Effector CD4-positive, alpha-beta T cell (primary cell): Measurements from ENCODE around the gene NTM.
"Not testable (repeated sequence)": the region's sequence is repeated elsewhere in the genome, so short reads cannot be mapped to it uniquely, and the experiment has no call there.

Experiments
- DNase-seq: peaks from one replicate; pipeline ENCODE4 v3.0.0-alpha.2; 2020

NTM gene

GRCh38 chr11:131674051-131674755 lies 303.8 kb downstream of the NTM start:
- no peak for DNase-seq

GRCh38 chr11:131675121-131675888 lies 304.9 kb downstream of the NTM start:
- DNase-seq, result no peak

- no peak for DNase-seq
These were observed 307.5 kb downstream of the NTM start for GRCh38 chr11:131677828-131678470.

- DNase-seq, result no peak
These were observed 308.4 kb downstream of the NTM start for GRCh38 chr11:131678658-131679340.

DNA sequence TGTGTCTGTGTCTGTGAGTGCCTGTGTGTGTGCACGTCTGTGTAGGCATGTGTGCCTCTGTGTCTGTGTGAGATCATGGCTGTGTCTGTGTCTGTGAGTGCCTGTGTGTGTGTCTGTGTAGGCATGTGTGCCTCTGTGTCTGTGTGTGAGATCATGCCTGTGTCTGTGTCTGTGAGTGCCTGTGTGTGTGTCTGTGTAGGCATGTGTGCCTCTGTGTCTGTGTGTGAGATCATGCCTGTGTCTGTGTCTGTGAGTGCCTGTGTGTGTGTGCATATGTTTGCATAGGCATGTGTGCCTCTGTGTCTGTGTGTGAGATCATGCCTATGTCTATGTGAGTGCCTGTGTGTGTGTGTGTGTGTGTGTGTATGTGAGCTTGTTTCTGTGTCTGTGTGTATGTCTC lies 310.0 kb downstream of the NTM start:
- not testable (repeated sequence) for DNase-seq

- no peak for DNase-seq
These were observed 311.5 kb downstream of the NTM start for GRCh38 chr11:131681920-131682319.

- DNase-seq, result no peak
These were observed 312.1 kb downstream of the NTM start for GRCh38 chr11:131682373-131683015.

DNA sequence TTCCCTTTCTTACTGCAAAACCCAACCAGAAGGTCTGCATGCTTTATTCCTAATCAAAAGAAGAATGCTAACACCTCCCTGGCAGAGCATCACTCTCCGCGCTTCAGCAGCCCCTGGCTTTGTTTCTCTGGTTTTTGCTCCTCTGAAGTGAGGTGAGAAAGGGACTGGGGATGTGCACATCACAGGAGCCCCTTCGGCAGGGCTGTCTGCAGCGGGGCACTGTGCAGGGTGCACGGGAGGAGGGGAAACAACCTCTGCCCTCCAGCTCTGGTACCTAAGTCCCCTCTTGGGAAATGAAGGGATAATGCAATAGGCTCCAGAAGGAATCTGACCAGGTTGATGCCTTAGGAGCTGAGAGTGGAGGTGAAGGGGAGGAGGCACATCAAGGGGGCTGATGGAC lies 312.7 kb downstream of the NTM start:
- no peak for DNase-seq

DNA sequence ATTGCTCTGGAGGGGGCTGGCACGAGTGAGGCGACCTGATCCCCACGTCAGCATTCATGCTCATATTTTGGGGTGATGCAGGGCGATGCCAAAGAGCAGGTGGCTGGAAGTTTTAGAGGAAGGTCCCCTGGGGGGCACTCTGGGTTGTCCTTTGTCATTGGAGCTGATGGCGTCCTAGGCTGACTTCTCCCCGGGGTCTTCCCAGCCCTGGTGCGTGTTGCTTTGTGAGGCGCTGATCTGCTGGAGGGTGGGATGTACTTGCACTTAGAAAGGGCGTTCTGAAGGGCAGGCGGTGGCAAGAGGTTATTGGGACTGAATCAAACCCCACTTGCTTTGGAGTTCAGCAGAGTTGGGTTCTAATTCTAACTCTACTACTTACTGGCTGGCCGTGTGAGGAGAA lies 313.3 kb downstream of the NTM start:
- no peak for DNase-seq

GRCh38 chr11:131684111-131685060 lies 314.0 kb downstream of the NTM start:
- DNase-seq, result no peak

DNA sequence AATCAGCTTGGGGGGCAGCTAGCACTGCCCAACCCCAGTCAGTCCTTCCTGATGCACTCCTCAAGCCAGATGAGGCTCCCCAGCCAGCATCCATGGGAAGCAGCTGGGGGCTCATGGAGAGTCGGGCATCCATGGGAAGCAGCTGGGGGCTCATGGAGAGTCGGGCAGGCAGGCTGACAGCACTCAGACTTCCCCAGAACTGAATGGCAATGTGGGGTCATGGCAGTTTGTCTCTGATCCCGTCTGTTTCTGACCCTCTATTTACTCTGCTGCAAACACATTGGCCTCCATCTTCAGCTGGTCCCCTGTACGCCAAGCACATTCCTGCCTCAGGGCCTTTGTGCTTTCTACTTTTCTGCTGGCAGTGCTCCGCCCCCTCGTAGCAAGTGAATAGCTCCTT lies 314.8 kb downstream of the NTM start:
- no peak for DNase-seq

DNA sequence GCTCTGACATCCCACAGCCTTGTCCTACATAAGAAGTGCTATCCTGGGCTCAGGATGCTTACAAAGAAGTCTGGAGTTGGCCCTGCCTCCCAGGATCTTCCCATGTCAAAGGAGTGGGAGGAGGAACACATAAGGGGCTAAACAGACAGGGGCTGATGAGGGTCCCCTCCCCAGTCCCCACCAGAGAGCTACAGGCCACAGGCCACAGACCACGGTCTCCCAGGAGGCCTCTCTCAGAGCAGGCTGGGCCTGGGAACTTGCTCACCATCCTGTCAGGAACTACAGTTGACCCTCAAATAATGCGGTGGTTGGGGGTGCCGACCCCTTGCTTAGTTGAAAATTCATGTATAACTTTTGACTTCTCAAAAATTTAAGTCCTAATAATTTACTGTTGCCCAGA lies 315.5 kb downstream of the NTM start:
- DNase-seq, result no peak

- no peak for DNase-seq
These were observed 316.4 kb downstream of the NTM start for GRCh38 chr11:131686836-131687235.

GRCh38 chr11:131687291-131688047 lies 317.1 kb downstream of the NTM start:
- DNase-seq, result no peak

DNA sequence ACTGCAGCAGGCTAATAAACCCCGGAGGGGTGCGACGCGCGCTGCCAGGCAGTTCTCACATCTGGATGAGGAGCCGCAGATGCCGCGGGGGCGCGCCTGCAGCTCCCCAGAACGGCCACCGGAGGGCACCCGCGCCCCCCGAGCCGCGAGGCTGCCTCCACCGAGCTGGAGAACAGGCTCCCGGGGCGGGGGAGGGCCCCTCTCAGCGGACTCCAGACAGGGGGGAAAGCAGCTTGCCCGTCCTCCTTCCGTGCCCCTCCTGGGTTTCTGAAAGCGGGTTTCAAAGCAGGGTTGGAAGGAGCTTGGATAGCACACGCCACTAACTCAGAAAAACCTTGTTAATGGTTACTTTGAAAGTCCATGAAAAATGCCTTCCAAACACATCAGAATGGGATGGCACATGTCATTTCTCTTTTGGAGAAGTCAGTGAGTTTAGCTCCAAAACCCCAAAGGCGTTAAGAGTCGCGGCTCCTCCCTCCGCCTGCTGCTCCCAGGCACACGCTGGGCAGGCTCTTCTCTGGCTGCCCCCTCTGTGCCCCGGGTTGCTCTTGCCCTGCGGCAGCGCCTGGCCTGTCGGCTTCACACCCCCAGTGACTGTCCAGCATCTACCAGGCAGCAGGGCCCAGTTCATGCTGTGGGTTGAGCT lies 317.8 kb downstream of the NTM start:
- DNase-seq, result no peak

GRCh38 chr11:131689049-131689925 lies 318.9 kb downstream of the NTM start:
- no peak for DNase-seq

DNA sequence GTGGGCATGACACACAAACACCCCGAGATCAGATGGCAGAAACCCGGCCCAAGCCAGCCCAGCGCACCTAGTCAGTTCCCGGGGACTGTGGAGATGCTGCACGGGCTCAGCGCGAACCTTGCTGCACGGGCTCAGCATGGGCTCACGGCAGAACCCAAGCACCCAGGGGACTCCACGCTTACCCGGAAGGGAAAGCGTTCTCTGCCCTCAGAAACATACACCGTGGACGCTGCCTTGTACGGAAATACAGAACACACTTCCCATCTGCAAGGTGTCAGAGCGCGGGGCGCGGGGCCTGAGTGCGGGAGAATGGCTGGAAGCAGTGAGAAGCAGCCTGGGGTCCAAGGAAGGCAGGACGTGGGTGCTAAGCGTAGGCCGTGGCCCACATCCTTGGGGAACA lies 319.9 kb downstream of the NTM start:
- DNase-seq, result no peak

DNA sequence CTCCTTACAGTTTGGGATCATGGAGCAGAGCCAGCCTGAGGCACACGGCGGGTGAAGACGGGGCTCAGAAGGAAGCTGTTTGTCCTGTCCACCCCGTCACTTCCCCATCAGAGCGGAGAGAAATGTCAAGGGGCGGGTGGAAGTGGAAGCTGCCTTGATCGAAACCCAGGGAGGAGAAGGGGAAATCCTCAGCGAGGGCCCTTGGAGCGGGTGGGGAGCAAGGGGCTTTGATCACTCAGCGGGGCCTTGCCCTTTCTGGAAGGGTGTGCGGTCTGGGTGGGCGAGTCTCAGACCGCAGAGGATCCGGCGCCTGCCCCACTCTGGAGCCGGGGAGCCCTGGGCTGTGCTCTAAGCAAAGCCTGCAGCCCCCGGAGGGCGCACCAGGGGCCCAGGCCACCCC lies 320.4 kb downstream of the NTM start:
- no peak for DNase-seq
